ENCODE data around the gene OR14I1.

The OR14I1 gene

DNA sequence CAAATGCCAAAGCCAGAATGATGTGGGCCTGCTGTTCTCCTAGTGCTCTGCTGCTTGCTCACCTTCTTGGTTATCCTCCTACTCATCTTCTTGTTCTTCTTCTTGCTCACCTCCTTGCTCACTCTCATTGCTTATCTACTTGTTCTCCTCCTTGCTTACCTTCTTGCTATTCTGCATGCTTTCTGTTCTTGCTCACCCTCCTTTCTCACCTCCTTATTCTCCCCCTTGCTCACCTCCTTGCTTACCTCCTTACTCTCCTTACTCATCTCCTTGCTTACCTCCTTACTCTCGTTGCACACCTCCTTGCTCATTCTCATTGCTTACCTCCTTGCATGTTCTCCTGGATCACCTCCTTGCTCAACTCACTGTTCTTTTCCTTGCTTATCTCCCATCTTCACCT, at the start of gene OR14I1:
Gene OR14I1 (minus strand): TSS at position 53 of the 400 bp plus-strand sequence.
- DNase-seq (ENCODE audit: low spot score): no peak

- DNase-seq (ENCODE audit: low spot score): peak; percentile 12
Measured at GRCh38 chr1:248751635-248752034, 49.1 kb upstream of the OR14I1 start.

GRCh38 chr1:248751142-248751541, 48.6 kb upstream of the OR14I1 start:
- no peak for DNase-seq (ENCODE audit: low spot score)

- DNase-seq (ENCODE audit: low spot score): no peak
Measured at GRCh38 chr1:248750496-248750895, 47.9 kb upstream of the OR14I1 start.

DNA sequence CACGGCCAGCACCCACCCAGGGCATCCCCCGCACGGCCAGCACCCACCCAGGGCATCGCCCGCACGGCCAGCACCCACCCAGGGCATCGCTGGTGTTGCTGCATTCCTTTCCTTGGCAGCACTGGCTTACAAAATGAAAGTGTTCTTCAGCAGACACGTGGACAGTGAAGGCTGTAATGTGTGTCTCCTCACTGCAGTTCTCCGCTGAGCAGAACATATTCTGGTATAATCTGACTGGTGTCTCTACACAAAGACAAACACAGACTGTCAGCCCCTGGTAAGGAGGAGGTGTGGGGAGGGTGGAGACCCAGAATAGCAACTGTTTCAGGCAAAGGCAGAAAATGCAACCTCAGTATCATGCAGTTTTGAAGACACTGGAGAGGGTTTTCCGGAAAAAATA, 45.6 kb upstream of the OR14I1 start:
- DNase-seq (ENCODE audit: low spot score): no peak

DNA sequence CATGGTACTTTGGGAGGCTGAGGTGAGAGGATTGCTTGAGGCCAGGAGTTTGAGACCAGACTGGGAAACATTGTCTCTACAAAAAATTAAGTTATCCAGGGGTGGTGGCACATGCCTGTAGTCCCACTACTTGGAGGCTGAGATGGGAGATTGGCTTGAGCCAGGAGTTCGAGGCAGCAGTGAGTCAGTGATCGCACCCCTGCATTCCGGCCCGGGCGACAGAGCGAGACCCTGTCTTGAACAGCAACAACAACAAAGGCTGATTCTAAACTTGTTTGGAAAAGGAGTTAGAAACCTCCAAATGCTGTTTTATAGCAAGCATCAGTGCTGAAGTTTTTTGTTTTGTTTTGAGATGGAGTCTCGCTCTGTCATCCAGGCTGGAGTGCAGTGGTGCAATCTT, 38.3 kb upstream of the OR14I1 start:
- no peak for DNase-seq (ENCODE audit: low spot score)

DNA sequence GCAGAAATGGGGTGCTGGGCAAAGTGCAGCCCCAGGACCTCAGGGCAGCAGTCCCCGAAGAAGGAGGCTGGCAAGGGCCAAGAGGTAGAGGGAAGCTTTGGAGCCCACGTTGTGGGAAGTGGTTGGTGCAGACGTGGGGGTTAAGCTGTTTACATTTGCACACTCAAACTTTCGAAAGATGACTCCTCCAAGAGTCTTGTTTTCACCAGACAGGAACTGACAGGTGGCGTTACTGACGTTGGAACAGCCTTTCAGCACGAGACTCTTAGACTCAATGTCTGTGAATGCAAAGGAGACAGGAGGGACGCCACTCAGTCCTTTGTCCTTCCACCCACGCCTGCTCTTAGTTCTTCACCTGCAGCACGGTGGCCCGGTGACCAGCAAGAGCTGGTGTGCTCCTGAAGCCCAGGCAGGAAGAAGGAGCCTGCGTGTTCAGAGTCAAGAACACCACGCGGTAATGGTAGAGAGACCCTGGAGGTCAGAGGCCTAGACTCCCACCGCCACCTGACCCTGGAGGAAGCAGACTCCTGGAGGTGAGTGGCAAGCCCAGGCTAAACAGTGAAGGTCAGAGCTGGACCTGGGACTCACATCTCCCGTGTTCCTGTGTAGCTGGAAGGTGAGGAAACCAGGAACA, 37.1 kb upstream of the OR14I1 start:
- no peak for DNase-seq (ENCODE audit: low spot score)

DNA sequence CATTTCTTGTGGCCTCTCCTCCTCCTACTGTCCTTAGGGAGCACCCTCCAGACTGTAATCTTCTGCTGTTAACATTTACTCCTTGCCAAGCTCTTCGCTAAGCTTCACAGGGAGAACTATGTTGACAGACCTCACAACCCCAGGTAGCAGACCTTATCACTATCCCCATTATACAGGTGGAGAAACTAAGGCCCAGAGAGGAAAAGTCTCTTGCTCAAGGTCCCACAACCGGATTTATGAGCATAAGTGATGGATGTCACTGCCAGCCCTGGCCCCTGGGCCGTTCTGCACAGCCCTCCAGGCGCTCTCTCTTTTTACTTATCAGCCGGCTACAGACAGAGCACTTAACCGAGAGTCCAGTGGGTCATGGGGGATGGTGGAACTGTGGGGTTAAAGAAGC, 34.9 kb upstream of the OR14I1 start:
- DNase-seq (ENCODE audit: low spot score): no peak

GRCh38 chr1:248736977-248737376, 34.4 kb upstream of the OR14I1 start:
- no peak for DNase-seq (ENCODE audit: low spot score)

GRCh38 chr1:248733566-248733965, 31.0 kb upstream of the OR14I1 start:
- DNase-seq (ENCODE audit: low spot score): no peak

DNA sequence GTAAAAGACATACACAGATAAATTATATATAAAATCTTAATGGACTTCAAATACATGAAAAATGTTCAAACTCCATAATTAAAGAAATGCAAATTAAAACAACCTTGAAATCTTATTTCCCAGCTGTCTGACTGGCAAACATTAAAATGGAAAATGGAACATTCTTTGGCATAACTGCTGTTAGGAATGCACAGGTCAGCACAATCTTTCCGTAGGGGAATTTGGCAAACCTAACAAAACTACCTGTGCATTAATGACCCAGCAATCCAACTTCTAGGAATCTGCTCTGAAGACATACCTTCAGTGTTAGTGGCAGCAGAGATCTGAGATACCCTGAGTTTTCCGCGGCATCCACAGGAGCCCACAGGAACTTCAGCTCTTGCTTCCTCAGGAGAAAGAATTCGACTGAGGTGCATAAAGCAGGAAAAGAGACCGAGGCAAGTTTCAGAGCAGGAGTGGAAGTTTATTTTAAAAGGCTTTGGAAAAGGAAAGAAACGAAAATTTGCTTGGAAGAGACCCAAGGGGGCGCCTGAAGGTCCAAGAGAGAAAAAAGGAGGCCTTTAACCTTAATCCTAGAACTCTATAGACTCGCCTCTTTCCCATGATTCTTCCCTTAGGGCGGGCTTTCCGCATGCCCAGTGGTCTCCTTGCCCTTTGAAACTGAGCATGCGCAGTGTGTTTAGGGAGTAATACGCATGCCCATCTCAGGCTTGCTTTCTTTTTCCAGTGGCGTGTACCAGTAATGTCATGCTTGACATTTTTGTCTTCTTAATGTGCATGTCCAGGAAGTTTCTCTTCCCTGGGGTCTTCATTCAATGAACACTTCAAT, 28.2 kb upstream of the OR14I1 start:
- no peak for DNase-seq (ENCODE audit: low spot score)

GRCh38 chr1:248714248-248714647, 11.7 kb upstream of the OR14I1 start:
- DNase-seq (ENCODE audit: low spot score): no peak

- DNase-seq (ENCODE audit: low spot score): no peak
Measured at GRCh38 chr1:248710305-248710900, 7.8 kb upstream of the OR14I1 start.

GRCh38 chr1:248704606-248705005, 2.0 kb upstream of the OR14I1 start:
- DNase-seq (ENCODE audit: low spot score): no peak

DNA sequence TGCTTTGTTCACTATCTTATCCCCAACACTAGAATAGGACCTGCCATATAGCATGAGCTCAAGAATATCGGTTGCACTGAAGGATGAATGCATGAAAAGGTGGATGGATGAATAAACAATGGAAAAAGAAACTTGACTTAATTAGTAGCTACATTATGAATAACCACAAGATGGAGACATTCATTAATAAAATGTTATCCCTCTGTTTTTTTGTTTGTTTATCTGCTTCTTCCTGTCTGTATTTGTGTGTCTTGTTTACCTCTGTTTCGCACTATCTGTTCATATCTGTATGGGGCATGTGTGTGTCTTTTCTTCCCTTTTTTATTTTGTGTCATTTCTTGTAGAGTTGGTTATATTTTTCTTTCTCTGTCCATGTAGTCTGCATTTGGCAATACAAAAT, 1.1 kb upstream of the OR14I1 start:
- DNase-seq (ENCODE audit: low spot score): peak; percentile 19

DNA sequence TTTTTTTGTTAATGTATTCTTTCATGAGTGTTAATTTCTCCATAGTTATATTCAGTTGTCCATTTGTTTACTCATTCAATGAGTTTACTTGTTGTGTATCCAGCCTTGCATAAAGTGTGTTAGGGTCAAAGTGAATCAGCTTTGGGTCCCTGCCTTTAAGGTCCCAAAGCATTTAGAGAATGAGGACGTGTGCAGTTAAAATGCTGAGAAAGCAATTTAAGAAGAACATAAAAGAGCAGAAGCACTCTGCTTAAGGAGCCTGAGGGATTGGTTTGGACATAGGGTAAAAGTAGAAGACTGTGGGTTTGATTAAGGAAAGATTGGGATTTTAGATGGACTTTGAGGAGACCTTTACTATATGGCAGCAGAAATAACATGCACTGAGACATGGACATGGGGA, 3.5 kb downstream of the OR14I1 start:
- DNase-seq (ENCODE audit: low spot score): no peak

GRCh38 chr1:248697907-248698306, 4.7 kb downstream of the OR14I1 start:
- no peak for DNase-seq (ENCODE audit: low spot score)

- no peak for DNase-seq (ENCODE audit: low spot score)
Measured at GRCh38 chr1:248696774-248697173, 5.8 kb downstream of the OR14I1 start.

DNA sequence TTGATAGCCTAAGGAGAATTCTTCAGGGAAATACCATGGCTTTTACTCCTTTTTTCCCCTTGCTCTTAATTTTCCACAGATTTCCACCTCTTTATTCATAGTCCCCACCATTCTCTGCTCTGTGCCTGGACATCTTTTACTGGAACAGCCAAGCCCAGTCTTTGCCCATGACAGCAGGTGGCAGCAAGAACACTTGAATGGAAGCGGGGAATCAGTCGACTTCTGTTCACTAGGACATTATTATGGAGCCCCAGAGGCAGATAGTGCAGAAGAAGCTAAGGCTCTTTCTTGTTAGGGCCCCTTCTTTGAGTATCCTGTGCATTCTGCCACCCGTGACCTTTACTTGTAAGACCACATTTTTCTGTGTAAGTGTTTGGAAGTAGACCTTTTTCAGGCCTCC, 6.3 kb downstream of the OR14I1 start:
- peak; percentile 37 for DNase-seq (ENCODE audit: low spot score)

DNA sequence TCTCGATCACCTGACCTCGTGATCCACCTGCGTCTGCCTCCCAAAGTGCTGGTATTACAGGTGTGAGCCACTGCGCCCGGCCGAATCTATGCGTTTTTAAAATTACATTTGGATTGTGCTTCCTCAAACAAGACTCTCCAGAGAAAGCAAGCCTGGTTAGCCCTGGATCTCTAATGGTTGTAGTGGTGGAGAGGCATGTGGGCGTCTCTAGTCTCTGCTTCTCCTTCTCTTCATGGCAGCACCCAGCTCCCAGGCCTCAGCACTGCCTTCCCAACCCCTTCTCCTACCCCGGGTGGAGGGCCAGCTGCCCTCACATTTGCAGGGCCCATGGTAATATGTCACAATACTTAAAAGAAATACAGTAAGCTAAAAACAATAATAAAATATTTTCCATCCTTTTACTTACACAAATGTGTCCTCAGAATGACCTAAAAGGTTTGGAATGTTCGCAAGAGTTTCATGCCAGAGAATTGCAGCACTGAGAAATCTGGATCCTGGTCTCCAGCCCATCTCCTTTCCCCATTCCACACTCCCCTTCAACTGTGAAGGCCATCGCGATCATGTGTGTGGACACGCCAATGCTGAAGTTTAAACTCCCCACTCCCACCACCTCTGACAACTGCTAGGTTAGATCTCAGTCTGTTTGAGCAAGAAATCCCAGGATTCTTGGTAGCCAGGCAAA, 7.0 kb downstream of the OR14I1 start:
- no peak for DNase-seq (ENCODE audit: low spot score)

DNA sequence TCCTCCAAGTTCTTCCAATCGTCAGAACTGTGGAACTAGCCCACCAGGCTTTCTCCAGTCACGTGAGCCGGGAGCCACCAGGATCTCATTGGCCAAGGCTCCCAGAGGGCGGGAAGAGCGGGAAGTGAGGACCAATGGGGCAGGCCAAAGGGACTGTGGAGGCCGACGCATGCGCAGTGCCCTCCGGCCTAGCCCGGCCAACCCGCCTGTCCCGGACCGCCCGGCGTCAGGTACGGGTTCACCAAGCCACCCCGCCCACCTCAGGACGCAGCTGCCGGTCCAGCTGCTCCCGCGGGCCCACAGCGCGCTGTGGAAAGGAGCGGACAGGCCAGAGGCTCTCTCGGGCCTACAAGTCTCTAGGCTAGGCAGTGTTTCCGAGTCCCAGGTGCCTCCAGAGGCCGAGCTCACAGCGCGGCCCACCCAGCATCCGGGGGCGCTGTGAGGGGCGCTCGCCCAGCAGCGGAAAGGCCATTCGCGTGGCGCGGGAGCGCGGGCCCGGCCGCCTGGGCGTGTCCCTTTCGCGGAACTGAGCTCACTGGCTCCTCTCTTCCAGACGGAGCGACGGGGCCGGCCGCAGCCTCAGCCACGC, 10.9 kb downstream of the OR14I1 start:
- DNase-seq (ENCODE audit: low spot score): no peak

GRCh38 chr1:248688527-248689298, 13.9 kb downstream of the OR14I1 start:
- DNase-seq (ENCODE audit: low spot score): no peak
